IMR-90 (cell line): ENCODE measurements around the gene DPP6.

ENCODE experiments used
- BHLHE40 ChIP-seq: fragments of 150-350 bp; IDR thresholded peaks from 2 replicates; pipeline ENCODE4 v1.6.1; 2016; ENCODE audit warnings: mild to moderate bottlenecking, low read depth, low read length
- CEBPB ChIP-seq: IDR thresholded peaks from 2 replicates; pipeline ENCODE4 v1.6.1; 2012; ENCODE audit warnings: low read depth, low read length, improper control_type of control experiment
- CHD1 ChIP-seq: IDR thresholded peaks from 2 replicates; pipeline ENCODE4 v1.6.1; 2012; ENCODE audit warnings: low read depth, low read length, improper control_type of control experiment
- MAFK ChIP-seq: IDR thresholded peaks from 2 replicates; pipeline ENCODE4 v1.6.1; 2012; ENCODE audit warnings: low read depth, low read length, improper control_type of control experiment
- MXI1 ChIP-seq: IDR thresholded peaks from 2 replicates; pipeline ENCODE4 v1.6.1; 2012; ENCODE audit warnings: low read depth, mild to moderate bottlenecking, low read length, moderate library complexity, borderline replicate concordance
- NFE2L2 ChIP-seq: fragments of 150-350 bp; IDR thresholded peaks from 2 replicates; pipeline ENCODE4 v1.6.1; 2016; ENCODE audit warnings: low read depth, mild to moderate bottlenecking, low read length
- POLR2A ChIP-seq: IDR thresholded peaks from 2 replicates; pipeline ENCODE4 v1.6.1; 2012; ENCODE audit warnings: mild to moderate bottlenecking, low read depth, low read length
- RAD21 ChIP-seq: IDR thresholded peaks from 2 replicates; pipeline ENCODE4 v1.6.1; 2012; ENCODE audit warnings: low read length, improper control_type of control experiment
- RCOR1 ChIP-seq: IDR thresholded peaks from 2 replicates; pipeline ENCODE4 v1.6.1; 2012; ENCODE audit warnings: mild to moderate bottlenecking, low read length, improper control_type of control experiment; ENCODE audit not compliant: insufficient replicate concordance
- RFX5 ChIP-seq: IDR thresholded peaks from 2 replicates; pipeline ENCODE4 v1.8.0; 2012; ENCODE audit warnings: low read depth, mild to moderate bottlenecking, low read length, moderate library complexity
- SMC3 ChIP-seq: fragments of 150-350 bp; IDR thresholded peaks from 2 replicates; pipeline ENCODE4 v1.6.1; 2016; ENCODE audit warnings: low read depth, mild to moderate bottlenecking, antibody characterized with exemption, low read length, moderate library complexity
- USF2 ChIP-seq: fragments of 150-350 bp; IDR thresholded peaks from 2 replicates; pipeline ENCODE4 v1.6.1; 2017; ENCODE audit warnings: mild to moderate bottlenecking, antibody characterized with exemption, low read length, low read depth
- TF ChIP-seq, protein P1 (sequence below): conservative IDR thresholded peaks from 2 replicates; pipeline ENCODE4 v1.5.1; 2012; ENCODE audit warnings: mild to moderate bottlenecking, low read depth, low read length, improper control_type of control experiment
- TF ChIP-seq, protein P2 (sequence below): fragments of 150-350 bp; IDR thresholded peaks from 2 replicates; pipeline ENCODE4 v1.6.1; 2016; ENCODE audit warnings: low read depth, mild to moderate bottlenecking, low read length, moderate library complexity, borderline replicate concordance

DNA sequence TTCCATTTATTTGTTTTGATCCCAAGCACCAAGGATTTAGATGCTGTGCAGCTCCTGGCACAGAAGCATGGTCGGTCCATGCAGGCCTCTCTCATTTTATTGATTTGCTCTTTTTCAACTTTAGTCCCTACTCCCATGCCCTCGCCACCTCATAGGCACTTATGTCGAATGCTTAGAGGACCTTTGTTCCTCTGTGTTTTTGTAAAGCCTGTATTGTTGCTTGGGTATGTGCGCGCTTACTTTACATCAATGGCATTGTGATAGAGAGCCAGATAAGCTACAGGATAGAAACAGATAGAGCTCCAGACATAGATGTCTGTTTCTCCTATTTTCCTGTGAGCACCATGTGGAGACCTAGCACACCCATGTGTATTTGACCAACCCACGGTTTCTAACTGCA, 725.7 kb downstream of the DPP6 start:
- TF ChIP-seq RAD21: no peak
- TF ChIP-seq USF2: no peak
- TF ChIP-seq POLR2A: no peak
- TF ChIP-seq, protein P1, sequence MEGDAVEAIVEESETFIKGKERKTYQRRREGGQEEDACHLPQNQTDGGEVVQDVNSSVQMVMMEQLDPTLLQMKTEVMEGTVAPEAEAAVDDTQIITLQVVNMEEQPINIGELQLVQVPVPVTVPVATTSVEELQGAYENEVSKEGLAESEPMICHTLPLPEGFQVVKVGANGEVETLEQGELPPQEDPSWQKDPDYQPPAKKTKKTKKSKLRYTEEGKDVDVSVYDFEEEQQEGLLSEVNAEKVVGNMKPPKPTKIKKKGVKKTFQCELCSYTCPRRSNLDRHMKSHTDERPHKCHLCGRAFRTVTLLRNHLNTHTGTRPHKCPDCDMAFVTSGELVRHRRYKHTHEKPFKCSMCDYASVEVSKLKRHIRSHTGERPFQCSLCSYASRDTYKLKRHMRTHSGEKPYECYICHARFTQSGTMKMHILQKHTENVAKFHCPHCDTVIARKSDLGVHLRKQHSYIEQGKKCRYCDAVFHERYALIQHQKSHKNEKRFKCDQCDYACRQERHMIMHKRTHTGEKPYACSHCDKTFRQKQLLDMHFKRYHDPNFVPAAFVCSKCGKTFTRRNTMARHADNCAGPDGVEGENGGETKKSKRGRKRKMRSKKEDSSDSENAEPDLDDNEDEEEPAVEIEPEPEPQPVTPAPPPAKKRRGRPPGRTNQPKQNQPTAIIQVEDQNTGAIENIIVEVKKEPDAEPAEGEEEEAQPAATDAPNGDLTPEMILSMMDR: no peak
- TF ChIP-seq MXI1: no peak
- TF ChIP-seq CHD1: no peak
- no peak for TF ChIP-seq CEBPB
- no peak for TF ChIP-seq RCOR1
- TF ChIP-seq, protein P2, sequence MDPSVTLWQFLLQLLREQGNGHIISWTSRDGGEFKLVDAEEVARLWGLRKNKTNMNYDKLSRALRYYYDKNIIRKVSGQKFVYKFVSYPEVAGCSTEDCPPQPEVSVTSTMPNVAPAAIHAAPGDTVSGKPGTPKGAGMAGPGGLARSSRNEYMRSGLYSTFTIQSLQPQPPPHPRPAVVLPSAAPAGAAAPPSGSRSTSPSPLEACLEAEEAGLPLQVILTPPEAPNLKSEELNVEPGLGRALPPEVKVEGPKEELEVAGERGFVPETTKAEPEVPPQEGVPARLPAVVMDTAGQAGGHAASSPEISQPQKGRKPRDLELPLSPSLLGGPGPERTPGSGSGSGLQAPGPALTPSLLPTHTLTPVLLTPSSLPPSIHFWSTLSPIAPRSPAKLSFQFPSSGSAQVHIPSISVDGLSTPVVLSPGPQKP: no peak
- TF ChIP-seq BHLHE40: no peak
- no peak for TF ChIP-seq SMC3
- TF ChIP-seq MAFK: no peak
- TF ChIP-seq RFX5: no peak
- no peak for TF ChIP-seq NFE2L2
